Inflammatory macrophage treated with lipopolysaccharide for 1 hour (primary cell): ENCODE measurements around the gene MRPL47.
A peak's percentile ranks its signal among the peaks of the same experiment; 100 is the strongest.

Source experiments
- DNase-seq, 2 donors: peaks; one replicate each; pipeline ENCODE4 v3.0.0-alpha.2; 2020 to 2022

MRPL47 gene

DNA sequence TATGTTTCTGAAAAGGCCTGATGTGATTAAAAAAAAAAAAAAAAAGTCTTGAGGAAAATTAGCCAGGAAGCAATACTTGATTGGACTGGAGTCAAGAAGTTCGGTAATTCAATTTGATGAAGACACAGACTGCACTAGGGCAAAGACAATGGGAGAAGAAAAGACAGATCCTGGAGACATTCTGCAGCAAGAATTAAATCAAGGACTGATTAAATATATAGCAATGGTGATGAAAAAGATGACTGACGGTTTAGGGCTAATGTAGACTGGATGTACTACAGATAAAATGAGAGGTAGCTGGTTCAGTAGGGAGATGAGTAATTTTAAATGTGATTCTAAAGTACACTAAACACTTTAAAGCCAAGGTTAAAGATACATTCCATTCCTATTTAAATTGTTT lies 13.8 kb downstream of the MRPL47 start:
- no peak for DNase-seq

GRCh38 chr3:179589143-179589542 lies 15.3 kb downstream of the MRPL47 start:
- peak in 1 of 2 donors; percentile 67 for DNase-seq

GRCh38 chr3:179580992-179581391 lies 23.4 kb downstream of the MRPL47 start:
- no peak for DNase-seq

- DNase-seq: no peak
Measured at GRCh38 chr3:179565496-179565895, 38.9 kb downstream of the MRPL47 start.

DNA sequence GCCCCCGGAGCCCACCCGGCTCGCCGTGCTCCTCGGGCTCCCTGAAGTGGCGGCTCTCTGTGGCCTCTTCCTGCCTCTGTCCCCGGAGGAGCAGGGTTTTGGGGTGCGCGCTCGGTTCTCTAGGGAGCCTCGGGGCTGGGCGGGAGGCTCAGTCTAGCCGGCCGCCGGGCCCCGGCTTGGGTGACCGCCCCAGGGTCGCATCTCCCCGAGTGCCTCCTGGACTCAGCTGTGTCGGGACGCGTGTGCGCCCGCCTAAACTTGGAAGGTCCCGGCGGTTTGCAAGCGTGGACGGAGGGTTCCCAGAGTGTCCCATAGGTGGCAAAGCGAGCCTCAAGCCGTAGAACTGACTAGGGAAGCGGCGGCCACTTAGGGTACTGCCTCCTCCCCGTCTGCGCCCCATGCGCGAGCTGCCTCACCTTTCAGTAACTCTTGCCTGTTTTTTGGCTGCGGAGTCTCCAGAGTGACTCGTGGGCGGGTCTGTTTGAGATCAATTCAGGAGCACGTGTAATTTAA lies 41.1 kb downstream of the MRPL47 start:
- DNase-seq: peak; percentile 76 to 78

- DNase-seq: peak; percentile 99
Measured at GRCh38 chr3:179562591-179563270, 41.7 kb downstream of the MRPL47 start, which contains the start of gene ACTL6A. Gene ACTL6A (plus strand): TSS chr3:179562926. CDS start chr3:179563093, 167 bp downstream.

- no peak for DNase-seq
Measured at GRCh38 chr3:179560791-179561190, 43.6 kb downstream of the MRPL47 start.

DNA sequence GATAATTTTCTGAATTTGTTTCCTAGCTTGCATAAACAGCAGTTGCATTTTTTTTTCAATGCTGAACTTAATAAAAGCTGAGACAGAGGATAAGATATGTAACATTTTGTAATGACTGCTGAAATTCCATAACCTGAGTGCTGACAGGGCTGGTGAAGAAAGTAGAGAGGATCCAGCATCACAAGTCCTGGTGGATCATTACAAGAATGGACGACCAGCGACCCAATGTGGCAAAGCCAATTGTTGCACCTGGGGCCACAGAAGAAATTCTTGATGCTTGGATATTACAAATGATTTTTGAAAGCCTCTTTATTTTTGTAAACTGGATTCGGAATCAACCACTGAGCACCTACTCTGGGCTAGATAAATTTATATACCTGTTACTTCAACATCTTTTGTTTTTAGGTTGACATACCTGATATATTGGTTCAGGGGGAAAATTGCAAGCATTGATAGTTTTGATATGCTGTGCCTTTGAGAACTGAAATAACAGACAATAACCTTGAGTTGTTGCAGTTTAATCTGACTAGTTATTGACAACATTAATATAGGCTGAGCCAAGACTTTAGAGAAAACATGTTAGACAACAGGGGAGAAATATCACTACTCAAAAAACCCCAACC lies 45.6 kb downstream of the MRPL47 start:
- peak; percentile 57 to 83 for DNase-seq

- no peak for DNase-seq
Measured at GRCh38 chr3:179551349-179552105, 52.9 kb downstream of the MRPL47 start.

GRCh38 chr3:179546814-179547241 lies 57.6 kb downstream of the MRPL47 start:
- no peak for DNase-seq

DNA sequence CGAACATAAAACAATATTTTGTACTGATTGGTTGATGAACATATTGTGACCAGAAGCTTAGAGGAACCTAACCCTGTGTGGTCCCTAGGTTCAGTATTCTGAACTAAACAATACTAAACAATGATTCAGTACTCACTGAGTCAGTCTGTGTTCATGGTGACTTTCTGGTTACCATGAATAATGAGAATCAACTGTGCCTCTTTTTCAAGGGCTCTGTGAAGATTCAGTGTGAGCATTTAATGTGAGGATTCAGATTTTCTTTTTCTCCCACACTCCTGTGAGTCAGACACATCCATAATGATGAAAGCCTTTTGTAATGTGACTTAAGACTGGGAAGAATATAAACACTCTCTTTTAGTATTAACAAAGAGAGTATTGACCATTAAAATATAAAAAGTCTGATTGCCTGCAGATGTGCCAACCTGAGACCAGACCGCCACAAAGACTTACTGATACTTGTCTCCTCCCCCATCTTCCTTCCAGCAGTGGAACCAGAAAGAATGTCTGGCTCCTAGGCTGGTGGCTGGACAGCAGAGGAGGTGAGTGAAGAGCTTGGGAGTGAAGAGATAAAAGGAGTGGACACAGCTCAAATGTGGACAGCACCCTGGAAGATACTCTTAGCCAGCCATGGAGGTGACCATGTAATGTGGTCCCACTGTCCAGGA lies 59.3 kb downstream of the MRPL47 start:
- peak; percentile 11 to 34 for DNase-seq

GRCh38 chr3:179542375-179542774 lies 62.1 kb downstream of the MRPL47 start:
- DNase-seq: no peak

GRCh38 chr3:179541596-179541995 lies 62.8 kb downstream of the MRPL47 start:
- no peak for DNase-seq

DNA sequence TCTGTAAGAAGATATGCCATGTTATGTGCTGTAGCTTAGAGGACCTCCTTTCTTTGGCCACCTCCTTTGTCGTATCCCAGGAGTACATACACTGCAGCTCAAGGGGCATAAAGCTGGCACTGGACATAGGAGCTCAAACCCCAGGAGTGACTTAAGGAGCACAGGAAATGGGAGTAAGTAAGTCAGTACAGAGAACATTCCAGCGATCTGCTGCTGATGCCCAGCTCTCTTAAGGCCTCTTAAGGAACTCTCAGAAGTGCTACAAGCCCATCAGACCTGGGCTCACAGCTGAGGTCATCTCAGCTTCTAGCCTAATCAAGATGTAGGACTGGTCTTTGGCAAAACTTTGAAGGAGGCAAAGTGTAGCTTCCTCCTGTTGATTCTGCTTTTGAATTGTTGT lies 63.3 kb downstream of the MRPL47 start:
- DNase-seq: no peak
